HEK293 (cell line): ENCODE data around the gene DNASE1.

Source experiments
- CTCF ChIP-seq: fragments of 450-650 bp; formaldehyde crosslinking; IDR thresholded peaks from 2 replicates; pipeline ENCODE4 v1.5.1; 2016; ENCODE audit warnings: missing biosample characterization, missing genetic modification characterization
- ZBTB1 ChIP-seq: fragments of 450-650 bp; formaldehyde crosslinking; IDR thresholded peaks from 2 replicates; pipeline ENCODE4 v1.5.1; 2016; ENCODE audit warnings: missing biosample characterization, missing genetic modification characterization

- no peak for TF ChIP-seq CTCF (tag by site-specific recombination)
- TF ChIP-seq ZBTB1 (tag by site-specific recombination): no peak
Observed at GRCh38 chr16:3689731-3690130, 35.2 kb downstream of the DNASE1 start.
